Forelimb muscle (tissue), 1 donor: ENCODE measurements around the gene CEP41. TPM values are rescaled to one million over a fixed set of nuclear protein-coding genes. Genes with fewer than 3 reads are reported as not detected.

Experiments
- DNase-seq: peaks from one replicate; pipeline ENCODE4 v3.0.0-alpha.2; 2013; ENCODE audit warnings: low read depth
- polyA plus RNA-seq: library from polyadenylated mRNA; unstranded; fragments of 120-200 nt; gene quantifications from one replicate; pipeline ENCODE4 v1.2.1, GENCODE V29; 2013; ENCODE audit not compliant: insufficient read length

Gene CEP41
- polyA plus RNA-seq: 22.9 TPM

- DNase-seq: peak; percentile 91
Measured at GRCh38 chr7:130440527-130441365, at the start of gene CEP41. TSS of gene CEP41 (minus strand) at chr7:130441016. CDS start at chr7:130440966, 50 bp downstream.

GRCh38 chr7:130490311-130490791 lies 49.5 kb upstream of the CEP41 start:
- no peak for DNase-seq

- no peak for DNase-seq
Measured at GRCh38 chr7:130489140-130489983, 48.5 kb upstream of the CEP41 start.

GRCh38 chr7:130488392-130489139 lies 47.8 kb upstream of the CEP41 start:
- no peak for DNase-seq

- DNase-seq: no peak
Measured at GRCh38 chr7:130486954-130487436, 46.2 kb upstream of the CEP41 start.

GRCh38 chr7:130486114-130486953 lies 45.5 kb upstream of the CEP41 start:
- no peak for DNase-seq

- no peak for DNase-seq
Measured at GRCh38 chr7:130485734-130486113, 44.9 kb upstream of the CEP41 start.

- DNase-seq: no peak
Measured at GRCh38 chr7:130483031-130483430, 42.2 kb upstream of the CEP41 start.

GRCh38 chr7:130481898-130482297 lies 41.1 kb upstream of the CEP41 start:
- no peak for DNase-seq

GRCh38 chr7:130479716-130480400 lies 39.0 kb upstream of the CEP41 start:
- no peak for DNase-seq

GRCh38 chr7:130478991-130479390 lies 38.2 kb upstream of the CEP41 start:
- DNase-seq: no peak

GRCh38 chr7:130476297-130477150 lies 35.7 kb upstream of the CEP41 start:
- peak; percentile 62 for DNase-seq

GRCh38 chr7:130475776-130476175 lies 35.0 kb upstream of the CEP41 start:
- no peak for DNase-seq

- DNase-seq: no peak
Measured at GRCh38 chr7:130473876-130474275, 33.1 kb upstream of the CEP41 start.

GRCh38 chr7:130473289-130473688 lies 32.5 kb upstream of the CEP41 start:
- DNase-seq: no peak

GRCh38 chr7:130471974-130472373 lies 31.2 kb upstream of the CEP41 start:
- DNase-seq: no peak

GRCh38 chr7:130468612-130469011 lies 27.8 kb upstream of the CEP41 start:
- DNase-seq: no peak

- DNase-seq: no peak
Measured at GRCh38 chr7:130463553-130464434, 23.0 kb upstream of the CEP41 start.
